B cell (primary cell): ENCODE data around the gene ZNF692. TPM values are rescaled to one million over a fixed set of nuclear protein-coding genes. Genes with fewer than 3 reads are reported as not detected.
A peak's percentile ranks its signal among the peaks of the same experiment; 100 is the strongest.

ENCODE experiments used
- ATAC-seq: fragments of 200-7000 bp; cut with Tn5 transposase; one replicate; pipeline ENCODE4 v1.10.0; 2021; ENCODE audit warnings: low read depth, mild to moderate bottlenecking, moderate number of reproducible peaks, moderate library complexity
- CTCF ChIA-PET: fragments of 350-600 bp; sonication (Branson Sonifier 250); formaldehyde crosslinking; loops from one replicate; lab custom pipeline; 2021; ENCODE audit warnings: antibody characterized with exemption, inconsistent platforms; lab: Charles Lee
- POLR2A ChIA-PET: fragments of 350-600 bp; sonication (Branson Sonifier 250); formaldehyde crosslinking; loops from one replicate; lab custom pipeline; 2021; ENCODE audit warnings: antibody characterized with exemption; lab: Charles Lee
- DNase-seq: peaks from one replicate; pipeline ENCODE4 v3.0.0; 2013
- H2AFZ ChIP-seq: 2 replicates; pipeline ENCODE4 v1.6.1; 2012; ENCODE audit warnings: mild to moderate bottlenecking, low read depth, low read length; ENCODE audit not compliant: insufficient read depth, poor library complexity, severe bottlenecking
- H3K27ac ChIP-seq, 2 donors: 1 replicate in 1 of 2; 2 replicates in 1 of 2; pipeline ENCODE4 v1.5.1; 2012 to 2013; ENCODE audit warnings: low read length in 2 of 2, mild to moderate bottlenecking in 2 of 2, moderate library complexity in 1 of 2
- H3K27me3 ChIP-seq, 4 experiments: fragments of 200-600 bp in 1 of 4; sonication (generic) in 1 of 4; replicated peaks in 1 of 4; 1 replicate in 2 of 4; 2 replicates in 2 of 4; pipeline versions ENCODE4 v1.6.1 to v1.7.0; 2013 to 2016; ENCODE audit warnings: low read length in 3 of 4, mild to moderate bottlenecking in 2 of 4, mixed read lengths in 1 of 4, moderate library complexity in 1 of 4; ENCODE audit not compliant: insufficient read depth in 4 of 4, control insufficient read depth in 3 of 4; ENCODE audit errors: control extremely low read depth in 1 of 4
- H3K36me3 ChIP-seq, 2 experiments: replicated peaks in 1 of 2; 1 replicate in 1 of 2; 2 replicates in 1 of 2; pipeline versions ENCODE4 v1.6.1 to v1.7.1; 2013; ENCODE audit warnings: low read length in 1 of 2; ENCODE audit not compliant: insufficient read depth in 2 of 2, control insufficient read depth in 1 of 2; ENCODE audit errors: control extremely low read depth in 1 of 2, extremely low read depth in 1 of 2
- H3K4me1 ChIP-seq, 2 donors: fragments of 200-600 bp in 1 of 2; sonication (generic) in 1 of 2; 1 replicate in 1 of 2; 2 replicates in 1 of 2; pipeline versions ENCODE4 v1.5.1 to v1.6.1; 2013 to 2017; ENCODE audit warnings: low read length in 2 of 2; ENCODE audit not compliant: control insufficient read depth in 2 of 2, insufficient read depth in 2 of 2
- H3K4me2 ChIP-seq: replicated peaks from 2 replicates; pipeline ENCODE3; 2012; ENCODE audit warnings: mild to moderate bottlenecking, low read depth, low read length; ENCODE audit not compliant: poor library complexity, severe bottlenecking
- H3K4me3 ChIP-seq, 5 experiments: fragments of 200-600 bp in 1 of 5; sonication (generic) in 1 of 5; 1 replicate in 3 of 5; 2 replicates in 2 of 5; pipeline versions ENCODE4 v1.5.1 to v1.7.0; 2011 to 2016; ENCODE audit warnings: low read length in 4 of 5, mild to moderate bottlenecking in 4 of 5, low read depth in 2 of 5, control low read depth in 1 of 5, moderate library complexity in 1 of 5; ENCODE audit not compliant: insufficient read depth in 1 of 5; ENCODE audit errors: control extremely low read depth in 1 of 5, extremely low read depth in 1 of 5
- H3K79me2 ChIP-seq: fragments of 200-600 bp; sonication (generic); one replicate; pipeline ENCODE4 v1.6.0; 2016; ENCODE audit warnings: low read length; ENCODE audit not compliant: control insufficient read depth, insufficient read depth
- H3K9ac ChIP-seq: fragments of 200-600 bp; sonication (generic); 2 replicates; pipeline ENCODE4 v1.6.1; 2017; ENCODE audit warnings: mild to moderate bottlenecking, low read length, moderate library complexity
- H3K9me3 ChIP-seq, 3 donors: one replicate each; pipeline versions ENCODE4 v1.6.1 to v1.7.1; 2013; ENCODE audit warnings: low read length in 2 of 3; ENCODE audit not compliant: control insufficient read depth in 2 of 3, insufficient read depth in 1 of 3; ENCODE audit errors: control extremely low read depth in 1 of 3
- H4K20me1 ChIP-seq: 2 replicates; pipeline ENCODE4 v1.6.0; 2012; ENCODE audit warnings: mild to moderate bottlenecking, low read length; ENCODE audit not compliant: insufficient read depth, control insufficient read depth, poor library complexity, severe bottlenecking
- H3K27ac Mint-ChIP-seq: one replicate; pipeline ENCODE4 v1.8.0; 2021; ENCODE audit warnings: mixed read lengths
- H3K27me3 Mint-ChIP-seq: one replicate; pipeline ENCODE4 v1.8.0; 2021; ENCODE audit warnings: mixed read lengths
- H3K4me1 Mint-ChIP-seq: one replicate; pipeline ENCODE4 v1.8.0; 2021; ENCODE audit warnings: mixed read lengths
- H3K4me3 Mint-ChIP-seq: one replicate; pipeline ENCODE4 v1.8.0; 2021; ENCODE audit warnings: mixed read lengths
- H3K9me3 Mint-ChIP-seq: one replicate; pipeline ENCODE4 v1.8.0; 2022; ENCODE audit warnings: mixed read lengths; ENCODE audit not compliant: insufficient read depth
- CTCF ChIP-seq: fragments of 200-600 bp; IDR thresholded peaks from one replicate; pipeline ENCODE4 v1.8.0; 2022; ENCODE audit warnings: antibody characterized with exemption, mild to moderate bottlenecking
- EZH2 ChIP-seq: IDR thresholded peaks from 2 replicates; pipeline ENCODE4 v1.6.1; 2012; ENCODE audit warnings: borderline replicate concordance, low read depth, mild to moderate bottlenecking, moderate library complexity, low read length; ENCODE audit not compliant: insufficient read depth, poor library complexity, severe bottlenecking
- WGBS: methylation state at CpG from one replicate; pipeline ENCODE4 v1.1.5; 2013; ENCODE audit warnings: missing lambda C conversion rate; ENCODE audit not compliant: insufficient coverage; 5-methylcytosine and 5-hydroxymethylcytosine counted together
- intact Hi-C: fragments of 100-400 bp; cut with micrococcal nuclease; formaldehyde crosslinking; loops from one replicate; pipeline ENCODE4 v1.10.0; 2022
- polyA plus RNA-seq: library from polyadenylated mRNA; depleted of rRNA; stranded (reverse); fragments of >200 nt; gene quantifications from 2 replicates; pipeline ENCODE4 v1.2.3, GENCODE V29; 2012
- total RNA-seq, 2 donors: library from RNA; stranded (reverse); fragments of 120-200 nt in 1 of 2; gene quantifications; 1 replicate in 1 of 2; 2 replicates in 1 of 2; pipeline versions ENCODE4 v1.2.3 to v1.2.4, GENCODE V29; 2013 to 2022

ZNF692 gene
- total and polyA plus RNA-seq, 2 donors (not counting 1 experiment from before 2014, with no cell fraction given): 56.9 to 157 TPM

GRCh38 chr1:248861616-248862015 is 2.7 kb upstream of the ZNF692 start:
- ChIA-PET POLR2A (interaction anchor here (0.6 to 2.0 kb wide), 4 partner anchors 12 to 36 kb away, joined by 3 to 7 read pairs (median 4); partner anchors contain the start of genes SH3BP5L and ZNF672), CTCF (interaction anchor here (0.6 to 2.3 kb wide), 5 partner anchors 11 to 43 kb away, joined by 3 to 8 read pairs (median 4); partner anchors contain the start of gene ZNF672)
- no peak overlapping the region for H3K4me3 ChIP-seq
- no peak for ATAC-seq
- Mint-ChIP-seq H3K27me3 (no peaks in the 10 kb centered on the region), H3K9me3 (no peaks in the 10 kb centered on the region), H3K27ac (no peak overlapping the region), H3K4me1 (peaks cover 50% of the 10 kb centered on the region), H3K4me3 (peak overlapping the region; percentile 46)
- H3K4me2 ChIP-seq: no peak overlapping the region
- peaks cover 9% of the 10 kb centered on the region for H3K79me2 ChIP-seq
- peaks cover 26 to 43% of the 10 kb centered on the region in 2 donors for H3K4me1 ChIP-seq
- H3K9ac ChIP-seq: no peak overlapping the region
- no peaks in the 10 kb centered on the region for H3K27me3 ChIP-seq
- H4K20me1 ChIP-seq: no peaks in the 10 kb centered on the region
- DNase-seq: no peak
- WGBS: no CpG with 5 or more reads among the region's 2 CpGs
- H3K36me3 ChIP-seq: no peaks in the 10 kb centered on the region
- intact Hi-C loops: no loop called here
- TF ChIP-seq EZH2 (no peak), CTCF (no peak)
- no peak overlapping the region for H2AFZ ChIP-seq
- H3K9me3 ChIP-seq: no peaks in the 10 kb centered on the region
- no peak overlapping the region for H3K27ac ChIP-seq

- Mint-ChIP-seq H3K4me1 (peaks cover 55% of the 10 kb centered on the region), H3K4me3 (peak overlapping the region; percentile 95), H3K27me3 (no peaks in the 10 kb centered on the region), H3K9me3 (no peaks in the 10 kb centered on the region), H3K27ac (peak overlapping the region; percentile 98)
- Histone ChIP-seq H3K4me3 (no peak overlapping the region), H3K4me1 (peaks cover 26 to 43% of the 10 kb centered on the region in 2 donors), H3K36me3 (peaks cover 0 to 3% of the 10 kb centered on the region in 2 experiments), H3K4me2 (peak overlapping the region; percentile 88), H3K9ac (no peak overlapping the region), H4K20me1 (no peaks in the 10 kb centered on the region), H3K9me3 (no peaks in the 10 kb centered on the region), H3K27me3 (no peaks in the 10 kb centered on the region), H3K27ac (peak overlapping the region; percentile 91 to 92), H2AFZ (peak overlapping the region; percentile 74), H3K79me2 (peaks cover 14% of the 10 kb centered on the region)
- DNase-seq (peak; percentile 4), ATAC-seq (no peak)
- ChIA-PET POLR2A (interaction anchor here (1.4 to 2.8 kb wide), 4 partner anchors 13 to 46 kb away, joined by 8 to 88 read pairs (median 12); partner anchors contain the start of genes PGBD2, SH3BP5L and ZNF672), CTCF (interaction anchor here (0.5 to 5.1 kb wide), 5 partner anchors 14 to 70 kb away, joined by 3 to 64 read pairs (median 11); partner anchors contain the start of genes SH3BP5L and ZNF672)
- intact Hi-C loops: no loop called here
- WGBS: 100% methylated on average over 1 of the region's 4 CpGs
- TF ChIP-seq CTCF (no peak), EZH2 (no peak)
These were observed 1.1 kb upstream of the ZNF692 start for GRCh38 chr1:248860007-248860406.
